ENCODE results near the gene KCNJ10.

The KCNJ10 gene

DNA sequence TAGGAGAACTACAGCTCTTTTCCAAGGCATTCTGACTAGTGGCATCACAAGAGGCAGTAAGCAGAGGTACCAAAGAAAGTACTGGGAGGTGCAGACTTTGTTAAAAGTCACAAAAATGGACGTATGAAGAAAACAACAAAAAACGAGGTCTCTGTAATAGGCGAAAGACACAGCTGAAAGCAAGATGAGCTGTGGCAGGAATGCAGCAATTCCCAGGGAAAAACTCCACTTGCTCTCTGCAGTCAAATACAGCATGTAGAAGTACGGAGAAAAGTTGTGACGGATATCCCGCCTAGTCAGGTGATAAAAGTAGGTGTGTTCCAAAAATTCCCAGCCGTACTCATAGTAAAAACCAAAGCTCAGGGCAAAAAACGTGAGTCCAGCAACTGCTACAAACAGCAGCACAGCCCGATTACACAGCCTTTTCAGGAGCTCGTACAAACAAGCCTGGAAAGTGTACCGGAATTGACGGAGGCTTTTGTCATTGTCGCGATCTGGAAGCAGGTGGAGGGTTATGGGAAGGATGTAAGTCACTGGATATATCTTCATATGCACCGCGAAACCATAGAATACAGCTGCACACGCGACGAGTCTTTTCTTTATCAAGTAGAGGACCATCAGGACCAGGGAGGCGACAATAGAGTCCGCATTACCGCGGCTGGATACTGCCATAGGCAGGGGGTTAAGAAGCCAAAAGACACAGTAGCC is 39.1 kb downstream of the KCNJ10 start:
- peak in 3 of 56 donors; percentile 11 to 27 (median 21) for DNase-seq

DNA sequence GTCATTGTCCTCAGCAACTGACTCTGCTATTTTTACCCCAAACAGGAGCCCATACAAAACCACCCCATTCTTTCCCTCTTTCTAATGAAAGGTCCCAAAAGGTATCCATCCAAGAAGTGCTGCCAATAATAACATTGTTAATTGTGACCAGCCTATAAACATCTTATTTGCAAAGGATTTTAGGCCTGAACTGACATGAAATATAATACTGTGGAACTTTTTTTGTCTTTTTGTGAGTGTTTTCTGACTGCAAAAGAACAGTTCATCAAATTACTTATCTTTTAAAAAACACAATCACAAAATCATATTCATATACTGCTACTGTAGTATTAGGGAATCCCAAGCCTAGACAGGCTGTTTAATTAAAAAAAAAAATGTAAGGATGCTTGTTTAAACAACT is 41.5 kb downstream of the KCNJ10 start:
- DNase-seq = no peak

DNA sequence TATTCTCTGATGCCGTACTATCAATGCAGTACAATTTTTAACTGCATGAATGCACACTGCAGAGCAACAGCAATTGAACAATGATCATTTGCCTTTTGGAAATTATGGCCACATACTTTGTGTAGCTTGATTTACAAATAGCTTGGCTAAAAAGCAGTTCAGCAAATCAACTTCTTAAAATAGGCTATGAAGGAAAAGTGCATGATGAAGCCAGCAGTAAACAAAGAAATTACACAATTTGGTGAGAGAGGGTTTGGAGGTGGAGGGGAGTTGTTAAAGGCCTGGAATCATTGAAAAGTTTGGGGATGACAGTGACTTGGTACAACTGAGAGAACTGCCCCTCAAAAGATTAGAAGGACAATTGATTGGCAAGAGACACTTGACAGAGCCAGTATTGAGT is 44.6 kb downstream of the KCNJ10 start:
- no peak for DNase-seq

DNA sequence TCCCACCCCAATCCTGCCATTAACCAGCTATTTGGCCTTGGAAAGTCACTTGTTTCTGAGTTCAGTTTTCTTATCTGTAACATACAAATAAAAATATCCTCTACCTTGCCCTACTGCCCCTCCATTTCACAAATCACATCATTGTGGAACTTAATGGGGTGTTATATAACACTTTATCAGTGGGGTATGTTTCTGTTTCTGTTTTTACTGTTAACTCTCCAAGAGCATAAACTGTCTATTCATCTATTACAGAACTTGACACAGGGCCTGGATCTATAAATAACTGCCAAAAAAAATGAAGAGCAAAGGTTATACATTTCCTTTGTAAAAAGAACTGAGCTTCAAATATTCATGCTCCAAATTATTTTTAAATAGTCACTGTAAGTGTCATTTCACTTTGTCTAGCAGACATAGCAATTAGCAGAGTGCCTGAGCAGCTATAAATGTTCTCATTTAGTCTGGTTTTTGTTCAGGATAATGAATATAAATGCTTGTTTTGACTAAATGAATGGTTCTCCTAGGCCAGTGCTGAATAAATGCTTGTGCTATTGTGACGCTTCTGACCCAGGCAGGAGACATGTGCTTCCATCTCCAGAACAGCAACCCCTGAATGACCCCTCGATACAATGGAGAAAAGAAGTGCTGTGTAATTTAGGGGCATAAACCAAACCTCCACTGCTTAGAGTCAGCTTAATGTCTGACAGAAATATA is 45.6 kb downstream of the KCNJ10 start:
- peak in 11 of 56 donors; percentile 2 to 33 (median 19) for DNase-seq

DNA sequence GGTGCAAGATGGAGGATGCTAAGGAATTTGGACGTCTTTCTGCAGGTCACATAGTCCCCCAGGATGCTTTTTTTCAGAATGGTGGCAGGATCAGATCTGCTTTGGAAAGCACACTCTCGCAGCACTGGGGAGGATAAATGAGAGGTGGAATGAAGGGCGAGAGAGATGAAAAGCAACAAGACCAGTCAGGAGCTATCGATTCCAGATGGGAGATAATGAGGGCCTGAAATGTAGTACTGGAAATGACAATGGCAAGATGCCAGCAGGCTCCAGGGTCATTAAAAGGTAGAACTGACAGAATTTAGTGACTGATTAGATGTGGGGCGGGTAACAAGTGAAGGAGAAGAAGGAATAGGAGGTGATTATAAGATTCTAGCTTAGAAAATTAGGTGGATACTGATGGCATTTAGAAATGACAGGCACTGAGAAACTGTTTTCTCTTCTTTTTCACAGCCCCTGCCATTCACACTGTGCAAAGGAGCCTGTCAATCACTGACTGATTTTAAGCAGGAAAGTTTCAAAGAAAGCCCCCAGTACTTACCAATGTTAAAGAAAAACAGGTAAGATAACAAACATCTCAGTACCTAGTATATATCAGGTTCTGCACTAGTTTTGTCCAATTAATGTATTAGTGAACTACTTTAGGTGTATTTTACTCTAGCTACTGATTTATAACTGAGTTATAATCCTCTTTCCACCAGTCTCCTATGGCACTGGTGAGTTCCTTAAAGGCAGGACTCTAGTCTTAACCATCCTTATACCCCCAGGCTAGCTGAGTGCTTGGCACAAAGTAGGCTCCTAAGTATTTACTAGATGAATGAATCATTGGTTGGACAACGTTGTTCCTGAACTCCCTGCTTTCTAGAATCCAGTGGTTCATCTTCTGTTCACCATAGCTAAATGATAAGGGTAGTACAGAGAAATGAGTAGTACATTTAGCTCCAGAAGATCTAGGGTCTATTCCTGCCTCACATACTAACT is 47.3 kb downstream of the KCNJ10 start:
- no peak for DNase-seq

DNA sequence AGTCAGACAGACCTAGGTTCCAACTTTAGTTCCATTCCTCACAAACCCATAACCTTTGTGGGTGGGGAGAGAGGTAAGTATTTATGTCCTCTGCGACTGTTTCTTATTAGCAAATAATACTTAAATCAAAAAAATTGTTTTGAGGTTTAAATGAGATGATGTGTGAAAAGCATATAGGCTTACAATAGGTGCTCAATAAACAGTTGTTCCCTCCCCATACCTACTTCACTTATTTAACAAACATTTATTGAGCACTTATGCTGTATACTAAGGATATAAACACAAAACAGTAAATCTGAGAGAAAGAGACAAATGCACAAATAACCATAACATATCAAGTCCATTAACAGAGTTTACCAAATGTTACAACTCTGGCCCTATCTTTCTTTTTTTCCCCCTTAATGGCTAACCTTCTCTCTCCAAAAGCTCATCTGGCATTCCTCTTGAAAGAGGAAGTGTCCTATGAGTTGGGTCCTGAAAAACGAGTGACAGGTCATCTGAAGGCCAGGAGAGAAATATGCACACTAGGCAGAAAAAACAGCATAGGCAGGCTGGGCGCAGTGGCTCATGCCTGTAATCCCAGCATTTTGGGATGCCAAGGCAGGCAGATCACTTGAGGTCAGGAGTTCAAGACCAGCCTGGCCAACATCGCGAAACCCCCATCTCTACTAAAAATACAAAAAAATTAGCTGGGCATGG is 48.4 kb downstream of the KCNJ10 start:
- DNase-seq = no peak

DNA sequence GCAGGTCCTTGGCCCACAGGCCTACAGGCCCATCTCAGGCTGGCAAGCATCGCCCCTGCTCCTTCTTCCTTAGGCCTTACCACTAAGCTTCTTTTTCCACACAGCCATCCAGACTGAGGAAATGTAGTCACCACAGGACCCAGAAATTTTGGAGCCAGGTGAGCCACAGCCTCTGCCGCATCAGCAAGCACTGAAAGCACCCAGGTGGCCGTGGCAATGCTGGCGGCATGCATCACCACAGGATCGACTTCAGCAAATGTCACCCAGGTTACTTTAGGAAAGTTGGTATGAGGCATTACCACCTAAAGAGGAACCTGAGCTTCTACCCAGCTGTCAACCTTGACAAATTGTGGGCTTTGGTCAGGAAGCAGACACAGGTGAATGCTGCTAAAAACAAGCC is 49.8 kb downstream of the KCNJ10 start:
- no peak for DNase-seq

DNA sequence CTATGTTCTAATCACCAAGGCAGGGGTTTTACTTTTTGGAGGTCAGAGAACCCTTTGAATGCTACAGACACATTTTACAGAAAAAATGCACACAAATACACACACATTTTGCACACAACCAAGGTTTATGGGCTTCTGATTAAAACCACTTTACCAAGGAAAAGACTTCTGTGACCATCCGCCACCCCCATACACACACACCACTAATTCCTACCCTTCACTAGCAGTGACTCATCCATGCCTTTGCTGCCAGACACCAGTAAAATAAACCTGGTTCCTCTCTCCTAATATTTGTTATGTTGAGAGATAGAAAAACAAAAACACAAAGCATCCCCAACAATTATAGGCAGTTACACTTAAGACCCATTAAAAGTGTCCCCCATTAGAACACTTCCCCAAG is 51.1 kb downstream of the KCNJ10 start:
- peak in 1 of 56 donors; percentile 7 for DNase-seq

DNA sequence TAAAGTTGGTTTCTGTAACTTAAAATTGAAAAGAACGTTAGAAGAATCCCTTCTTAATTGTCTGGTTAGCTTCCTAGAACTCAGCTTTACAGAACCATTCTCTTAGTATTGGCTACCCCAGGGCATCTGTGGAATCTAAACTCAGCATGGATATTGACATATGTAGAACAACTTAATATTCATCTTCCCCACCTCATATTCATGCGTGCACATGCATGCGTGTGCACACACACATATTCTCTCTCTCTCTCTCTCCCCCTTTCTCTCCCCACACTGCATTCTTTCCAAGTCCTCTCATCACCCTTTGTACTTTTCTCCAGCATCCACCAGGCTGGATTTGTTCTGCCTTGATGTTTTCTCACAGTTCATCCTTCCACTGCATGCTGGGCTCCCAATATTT is 51.6 kb downstream of the KCNJ10 start:
- no peak for DNase-seq

DNA sequence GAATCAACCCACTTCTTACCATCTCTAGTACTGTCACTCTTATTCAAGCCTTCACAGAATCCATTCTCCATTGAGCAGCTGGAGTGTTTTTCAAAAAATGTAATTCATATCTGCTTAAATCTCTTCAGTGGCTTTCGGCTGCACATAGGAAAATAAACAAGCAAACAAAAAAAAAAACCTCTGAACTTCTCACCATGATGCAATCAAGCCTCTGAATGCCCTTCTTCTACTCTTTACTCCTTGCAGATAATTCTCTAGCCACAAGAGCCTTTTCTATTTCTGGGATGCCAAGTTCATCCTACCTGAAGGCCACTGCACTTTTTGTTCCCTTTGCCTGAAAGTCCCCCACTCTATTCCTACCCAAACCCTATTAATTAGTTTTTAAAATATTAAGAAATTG is 52.4 kb downstream of the KCNJ10 start:
- DNase-seq = no peak

DNA sequence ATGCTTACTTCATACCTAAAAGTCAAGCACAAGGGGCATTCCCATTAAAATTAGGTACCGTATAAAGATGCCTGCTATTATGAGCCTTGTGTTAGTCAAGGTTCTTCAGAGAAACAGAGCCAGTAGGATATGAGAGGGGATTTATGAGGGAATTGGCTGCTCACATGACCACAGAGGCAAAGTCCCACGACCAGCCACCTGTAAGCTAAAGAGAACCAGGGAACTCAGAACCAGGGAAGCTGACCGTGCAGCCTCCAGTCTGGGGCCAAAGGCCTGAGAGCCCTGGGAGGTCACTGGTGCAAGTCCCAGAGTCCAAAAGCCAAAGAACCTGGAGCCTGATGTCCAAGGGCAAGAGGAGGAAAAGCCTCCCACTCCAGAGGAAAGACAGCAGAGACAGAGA is 58.2 kb downstream of the KCNJ10 start:
- no peak for DNase-seq

DNA sequence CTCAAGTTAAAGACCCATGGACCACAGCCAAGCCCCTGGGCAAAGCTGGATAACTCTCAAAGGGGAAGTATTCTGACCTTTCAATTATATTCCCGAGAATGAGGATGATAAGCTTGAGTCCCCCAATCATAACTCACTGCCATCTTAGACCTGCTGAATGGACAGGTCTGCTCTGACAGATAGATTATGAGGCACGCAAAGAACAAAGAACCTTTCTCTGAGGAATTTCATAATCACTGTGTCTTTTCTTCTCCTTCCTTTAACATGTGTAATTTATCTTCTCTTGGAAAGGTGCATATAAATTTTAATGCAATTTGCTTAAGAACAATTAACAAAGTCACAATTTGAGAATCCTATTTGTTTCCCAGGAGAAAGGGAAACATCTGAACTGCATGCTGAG is 60.2 kb downstream of the KCNJ10 start:
- no peak for DNase-seq

DNA sequence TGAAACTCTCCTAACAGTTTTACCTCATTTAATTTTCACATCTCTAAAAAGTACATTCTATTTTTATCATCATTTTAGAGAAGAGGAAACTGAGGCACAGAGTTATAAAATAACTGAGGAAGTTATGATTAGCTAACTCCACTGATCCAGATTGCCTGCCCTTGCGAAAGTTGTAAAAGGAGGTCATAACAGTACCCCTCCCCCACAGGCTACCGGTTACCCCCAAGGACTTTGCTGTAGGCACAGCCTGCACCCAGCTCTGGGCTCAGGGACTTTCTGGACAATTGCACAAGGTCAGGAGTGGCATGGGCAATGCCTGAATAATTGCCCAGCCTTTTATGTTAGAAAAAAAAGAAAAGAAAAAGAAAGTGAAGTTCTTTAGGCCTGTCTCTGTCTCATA is 60.9 kb downstream of the KCNJ10 start:
- no peak for DNase-seq

DNA sequence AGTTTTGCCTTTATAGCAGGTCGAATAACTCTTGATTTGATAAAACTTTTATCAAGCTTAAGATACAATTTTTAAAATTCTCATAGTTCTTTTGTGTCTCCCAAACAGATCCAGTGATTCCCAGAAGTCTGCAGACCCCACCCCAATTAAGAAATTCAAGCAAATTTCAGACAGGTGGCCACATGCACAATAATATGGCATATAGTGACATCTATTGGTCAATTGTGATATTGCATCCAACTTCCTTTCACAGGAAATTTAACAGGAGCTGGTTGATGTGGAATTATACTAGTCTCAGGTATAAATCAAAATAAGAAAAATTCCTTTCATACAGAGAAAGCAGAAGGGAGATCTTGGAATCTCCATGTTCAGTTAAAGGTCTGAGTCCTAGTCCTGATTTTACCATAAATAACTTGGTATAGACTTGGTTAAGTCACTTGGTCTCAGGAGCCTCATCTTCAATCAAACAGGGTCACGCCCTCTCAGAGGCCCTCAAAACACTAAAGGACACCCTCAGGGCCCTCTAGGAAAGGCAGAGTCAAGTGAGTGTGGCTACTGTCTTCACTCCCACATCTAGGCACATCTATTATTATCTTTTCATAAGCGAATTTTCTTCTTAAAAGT is 62.3 kb downstream of the KCNJ10 start:
- DNase-seq = no peak

DNA sequence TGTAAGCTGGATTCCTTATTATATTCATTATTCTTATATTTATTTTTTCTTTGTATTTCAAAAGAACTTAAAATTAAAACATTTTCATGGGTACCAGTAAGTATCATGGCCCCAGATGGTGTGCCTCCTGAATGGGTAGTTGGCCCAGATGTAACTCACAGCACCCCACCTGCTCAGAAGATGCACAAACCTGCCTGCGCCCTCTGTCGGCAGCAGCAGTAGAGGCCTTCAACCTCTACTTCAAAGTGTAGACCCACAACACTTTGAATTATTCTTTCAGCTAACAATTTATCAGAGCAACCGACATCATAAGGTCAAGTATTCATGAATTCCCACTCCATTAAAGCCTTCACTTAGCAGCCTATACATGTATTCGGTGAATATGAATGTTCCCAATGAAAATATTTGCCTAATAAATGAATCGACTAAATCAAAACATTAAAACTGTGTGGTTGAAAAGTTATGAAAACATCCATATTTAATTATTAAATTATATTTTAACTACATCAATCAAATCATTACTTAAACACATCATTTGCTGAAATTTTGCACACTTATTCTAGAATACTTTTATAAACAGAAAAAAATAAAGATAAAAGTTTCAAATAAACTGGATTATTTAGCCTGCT is 63.5 kb downstream of the KCNJ10 start:
- peak in 9 of 56 donors; percentile 2 to 27 (median 6) for DNase-seq

DNA sequence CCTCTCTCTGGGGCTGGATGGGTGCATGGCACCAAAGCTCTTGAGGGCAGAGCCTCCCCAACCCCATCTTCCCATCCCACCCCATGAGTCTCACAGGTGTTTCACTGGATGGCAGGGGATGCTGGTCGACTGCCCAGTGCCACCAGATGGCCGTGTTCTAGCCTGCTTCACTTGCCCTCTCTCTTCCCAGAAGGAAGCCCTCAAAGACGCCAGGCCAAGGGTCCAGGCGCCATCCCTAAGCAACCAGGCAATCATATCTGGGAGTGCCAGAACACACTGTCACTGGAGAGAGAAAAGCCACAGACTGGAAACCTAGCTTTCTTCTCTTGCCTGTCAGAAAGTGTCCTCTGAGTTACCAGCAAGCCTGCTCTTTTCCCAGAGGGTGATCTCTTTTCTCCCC is 64.9 kb downstream of the KCNJ10 start:
- no peak for DNase-seq

DNA sequence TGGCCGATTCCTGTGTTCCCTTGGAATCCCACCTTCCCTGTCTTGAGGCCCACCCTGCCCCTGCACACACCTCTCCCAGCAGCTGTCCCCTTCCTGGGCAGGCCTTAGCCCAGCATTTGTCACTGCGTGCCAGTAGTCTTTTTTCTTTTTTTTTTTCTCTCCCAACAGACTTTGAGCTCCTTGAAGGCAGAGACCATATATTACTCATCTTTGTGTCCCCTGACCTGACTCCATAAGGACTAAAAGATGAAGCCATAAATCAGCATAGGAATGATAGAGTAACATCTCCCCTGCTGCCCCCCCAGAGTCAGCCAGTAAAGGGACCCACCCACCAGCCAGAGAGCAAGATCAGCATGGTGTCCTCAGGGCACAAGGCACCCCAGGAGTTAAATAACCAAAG is 65.5 kb downstream of the KCNJ10 start:
- no peak for DNase-seq

DNA sequence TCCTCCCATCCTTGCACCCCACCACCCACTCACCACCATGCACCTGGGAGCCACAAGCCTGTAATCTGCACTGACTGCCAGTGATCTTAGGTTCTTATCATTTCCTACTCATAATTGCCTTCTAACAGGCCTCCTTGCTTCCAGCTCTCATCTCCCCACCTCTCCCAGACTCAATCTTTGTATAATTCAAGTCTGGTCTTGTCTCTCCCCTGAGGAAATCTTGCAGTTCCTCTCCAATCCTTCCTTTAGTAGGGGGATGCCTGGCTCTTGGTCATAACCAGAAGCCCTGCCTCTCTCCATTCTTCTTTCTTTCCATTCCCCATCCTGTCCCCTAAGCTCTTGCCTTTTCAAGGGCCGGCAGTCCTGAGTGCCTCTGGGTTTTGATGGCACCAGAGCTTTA is 66.0 kb downstream of the KCNJ10 start:
- DNase-seq = no peak

DNA sequence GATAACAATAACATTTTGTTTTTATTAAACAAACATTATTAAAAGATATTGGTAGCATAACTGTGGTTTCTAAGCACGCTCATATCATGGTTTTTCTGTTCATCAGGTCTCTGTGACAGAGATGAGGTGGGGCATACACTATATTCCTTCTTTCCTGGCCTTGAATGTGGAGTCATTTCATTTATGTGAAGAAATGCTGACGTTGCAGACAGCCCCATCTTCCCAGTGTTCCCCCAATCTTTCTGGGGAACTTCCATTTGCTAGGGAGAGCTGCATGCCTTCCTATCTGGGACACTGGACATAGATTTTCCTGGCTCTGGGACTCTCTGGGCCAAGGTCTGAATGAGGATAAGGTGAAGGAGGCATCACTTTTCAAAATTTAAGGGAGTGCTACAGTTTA is 68.5 kb downstream of the KCNJ10 start:
- DNase-seq = no peak

DNA sequence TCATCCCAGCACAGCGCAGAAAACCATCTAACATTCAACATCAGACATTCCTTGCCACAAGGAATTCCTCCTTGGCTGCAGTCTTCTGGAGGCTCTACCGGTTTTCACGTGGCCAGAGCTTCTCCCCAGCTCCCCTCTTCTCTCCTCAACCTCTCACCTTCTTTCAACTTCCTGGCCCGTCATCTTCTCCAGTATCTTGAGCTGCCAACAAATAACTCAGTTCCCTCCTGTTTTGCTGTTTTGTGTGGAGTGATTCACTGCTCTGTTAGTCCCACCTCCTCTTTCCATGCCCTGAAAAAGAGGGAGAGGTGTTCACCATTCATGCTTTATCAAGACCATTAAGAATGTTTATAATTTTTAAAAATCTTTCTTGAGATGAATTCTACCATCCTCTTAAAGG is 70.8 kb downstream of the KCNJ10 start:
- no peak for DNase-seq

Data from amygdala (tissue), 56 donors.